ENCODE measurements around the gene SLC48A1. TPM values are rescaled to one million over a fixed set of nuclear protein-coding genes. Genes with fewer than 3 reads are reported as not detected.

SLC48A1 gene
- total and polyA plus RNA-seq, 2 donors (not counting 3 experiments of a cell fraction or from before 2014, with no cell fraction given), result 17.3 to 20.3 TPM

DNA sequence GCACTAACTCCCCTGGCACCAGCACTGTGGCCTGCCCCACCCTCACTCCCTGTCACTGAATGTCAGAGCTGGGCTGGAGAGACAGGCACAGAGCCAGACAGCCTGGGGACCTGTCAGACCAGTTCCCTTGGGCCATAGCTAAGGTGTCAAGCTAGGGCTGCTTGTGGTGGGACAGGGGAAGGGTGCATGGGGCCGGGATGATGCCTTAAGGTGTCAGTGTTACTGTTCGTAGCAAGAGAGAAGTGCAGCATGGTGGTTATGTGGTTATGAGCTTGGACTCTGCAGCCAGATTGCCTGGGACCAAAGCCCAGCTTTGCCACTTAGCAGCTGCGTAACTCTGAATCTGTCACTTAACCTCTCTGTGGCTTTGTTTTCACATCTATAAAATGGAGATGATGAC, 18.2 kb upstream of the SLC48A1 start:
- Histone ChIP-seq H3K9ac (replicated peaks; ENCODE audit: extremely low read depth, insufficient read depth, low read length) (no peak overlapping the region), H3K4me1 (ENCODE audit: control insufficient read depth, extremely low read depth, insufficient read depth, low read length) (peaks cover 62% of the 10 kb centered on the region), H3K27ac (ENCODE audit: insufficient read depth, low read depth, low read length) (peak overlapping the region; percentile 9), H3K4me2 (ENCODE audit: insufficient read depth, low read length) (no peak overlapping the region), H3K27me3 (ENCODE audit: control insufficient read depth in 2 of 2, insufficient read depth in 2 of 2, low read length in 2 of 2) (no peaks in the 10 kb centered on the region), H3K9me3 (replicated peaks; ENCODE audit: control insufficient read depth, insufficient read depth, low read length) (no peaks in the 10 kb centered on the region), H3K79me2 (ENCODE audit: control insufficient read depth, insufficient read depth, low read length) (peaks cover 37% of the 10 kb centered on the region), H3K9me1 (replicated peaks; ENCODE audit: control insufficient read depth, extremely low read depth, insufficient read depth, low read length) (no peaks in the 10 kb centered on the region), H2AFZ (ENCODE audit: low read depth, low read length) (no peak overlapping the region), H4K20me1 (replicated peaks; ENCODE audit: control insufficient read depth, extremely low read depth, insufficient read depth, low read length) (no peaks in the 10 kb centered on the region), H3K36me3 (ENCODE audit: control insufficient read depth in 2 of 2, extremely low read depth in 1 of 2, insufficient read depth in 2 of 2, low read length in 2 of 2) (peaks cover under 1 to 20% of the 10 kb centered on the region in 2 experiments), H3K4me3 (replicated peaks in 1 of 3; ENCODE audit: insufficient read depth in 1 of 3, low read depth in 1 of 3, low read length in 3 of 3) (no peak overlapping the region)
- ChIA-PET POLR2A (interaction anchor here (0.6 kb wide), 1 partner anchor 1108 kb away, joined by 9 read pairs; no protein-coding TSS in a partner anchor), CTCF (interaction anchor here (0.7 to 8.4 kb wide), 6 partner anchors 12 to 83 kb away, joined by 3 to 191 read pairs (median 8); no protein-coding TSS in a partner anchor)
- intact Hi-C loops (cut with micrococcal nuclease) (loop anchor here (5.0 kb wide), 1 partner anchor 962 kb away; the partner anchor contains the start of gene CCNT1), dilution Hi-C loops (cut with MboI; ENCODE audit: extremely low pct_ligation_motif_present, low sequenced_read_pairs) (no loop called here)
- no TSS peak for BruUV-seq (replicated peaks)
- DNase-seq (ENCODE audit: low read depth, low spot score), result no peak
- TF ChIP-seq, protein P1, sequence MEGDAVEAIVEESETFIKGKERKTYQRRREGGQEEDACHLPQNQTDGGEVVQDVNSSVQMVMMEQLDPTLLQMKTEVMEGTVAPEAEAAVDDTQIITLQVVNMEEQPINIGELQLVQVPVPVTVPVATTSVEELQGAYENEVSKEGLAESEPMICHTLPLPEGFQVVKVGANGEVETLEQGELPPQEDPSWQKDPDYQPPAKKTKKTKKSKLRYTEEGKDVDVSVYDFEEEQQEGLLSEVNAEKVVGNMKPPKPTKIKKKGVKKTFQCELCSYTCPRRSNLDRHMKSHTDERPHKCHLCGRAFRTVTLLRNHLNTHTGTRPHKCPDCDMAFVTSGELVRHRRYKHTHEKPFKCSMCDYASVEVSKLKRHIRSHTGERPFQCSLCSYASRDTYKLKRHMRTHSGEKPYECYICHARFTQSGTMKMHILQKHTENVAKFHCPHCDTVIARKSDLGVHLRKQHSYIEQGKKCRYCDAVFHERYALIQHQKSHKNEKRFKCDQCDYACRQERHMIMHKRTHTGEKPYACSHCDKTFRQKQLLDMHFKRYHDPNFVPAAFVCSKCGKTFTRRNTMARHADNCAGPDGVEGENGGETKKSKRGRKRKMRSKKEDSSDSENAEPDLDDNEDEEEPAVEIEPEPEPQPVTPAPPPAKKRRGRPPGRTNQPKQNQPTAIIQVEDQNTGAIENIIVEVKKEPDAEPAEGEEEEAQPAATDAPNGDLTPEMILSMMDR (IDR thresholded peaks at IDR 0.05; ENCODE audit: extremely low read depth in 1 of 2, insufficient read depth in 1 of 2, low read depth in 1 of 2, low read length in 2 of 2), result no peak
- TF ChIP-seq POLR2AphosphoS5 (IDR thresholded peaks at IDR 0.05; ENCODE audit: insufficient read depth, low read depth, low read length) (no peak), MYC (IDR thresholded peaks at IDR 0.05; ENCODE audit: low read depth, low read length) (no peak), GATA2 (IDR thresholded peaks at IDR 0.05; ENCODE audit: insufficient read depth, insufficient read length, low read depth, low read length) (no peak), EZH2 (IDR thresholded peaks at IDR 0.05; ENCODE audit: borderline replicate concordance, low read depth, low read length, severe bottlenecking) (no peak), JUN (IDR thresholded peaks at IDR 0.05; ENCODE audit: borderline replicate concordance, insufficient read depth, insufficient read length, low read depth) (no peak), POLR2A (IDR thresholded peaks at IDR 0.05; ENCODE audit: low read depth, low read length) (no peak), FOS (IDR thresholded peaks at IDR 0.05; ENCODE audit: borderline replicate concordance, insufficient read depth, low read length) (no peak)
- TF ChIP-seq, protein P2, sequence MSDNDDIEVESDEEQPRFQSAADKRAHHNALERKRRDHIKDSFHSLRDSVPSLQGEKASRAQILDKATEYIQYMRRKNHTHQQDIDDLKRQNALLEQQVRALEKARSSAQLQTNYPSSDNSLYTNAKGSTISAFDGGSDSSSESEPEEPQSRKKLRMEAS (IDR thresholded peaks at IDR 0.05; ENCODE audit: insufficient read depth, insufficient read length), result no peak
- no peak for FAIRE-seq

Measured in endothelial cell of umbilical vein (primary cell).